IMR-90 (cell line): Measurements from ENCODE around the gene SCN10A. TPM values are rescaled to one million over a fixed set of nuclear protein-coding genes. Genes with fewer than 3 reads are reported as not detected.

Experiments
- ATAC-seq: fragments of 200-7000 bp; cut with Tn5 transposase; 2 replicates; pipeline ENCODE4 v1.9.1; 2020; ENCODE audit warnings: low read depth, mild to moderate bottlenecking, moderate library complexity
- BruUV-seq: library from RNA; stranded (reverse); fragments of 400-500 nt; replicated peaks from 2 replicates; lab custom pipeline; 2021; lab: Mats Ljungman, UMichigan
- CTCF ChIA-PET: fragments of 300-600 bp; formaldehyde crosslinking; extraction: SDS; loops from one replicate; lab custom pipeline; 2021; ENCODE audit warnings: antibody characterized with exemption; lab: Yijun Ruan, JAX
- POLR2A ChIA-PET: fragments of 300-600 bp; sonication (Branson Sonifier 250); formaldehyde crosslinking; loops from one replicate; lab custom pipeline; 2022; ENCODE audit warnings: antibody characterized with exemption; ENCODE audit not compliant: unreplicated experiment; lab: Charles Lee
- DNase-seq: peaks from one replicate; pipeline ENCODE4 v3.0.0; 2013
- H2AFZ ChIP-seq: replicated peaks from 2 replicates; pipeline ENCODE3; 2013; ENCODE audit warnings: low read length, mild to moderate bottlenecking; ENCODE audit not compliant: poor library complexity
- H2AK5ac ChIP-seq: 2 replicates; pipeline ENCODE4 v1.6.1; 2013; ENCODE audit warnings: low read depth, low read length, inconsistent platforms
- H2AK9ac ChIP-seq: replicated peaks from 2 replicates; pipeline ENCODE3; 2013; ENCODE audit warnings: mild to moderate bottlenecking, low read depth, low read length, moderate library complexity; ENCODE audit not compliant: poor library complexity
- H2BK120ac ChIP-seq: 2 replicates; pipeline ENCODE4 v1.6.1; 2013; ENCODE audit warnings: low read depth, low read length, inconsistent platforms
- H2BK15ac ChIP-seq: 3 replicates; pipeline ENCODE4 v1.6.1; 2013; ENCODE audit warnings: low read depth, low read length, inconsistent platforms
- H2BK20ac ChIP-seq: 2 replicates; pipeline ENCODE4 v1.6.1; 2013; ENCODE audit warnings: low read depth, mild to moderate bottlenecking, inconsistent platforms, low read length, moderate library complexity
- H2BK5ac ChIP-seq: 2 replicates; pipeline ENCODE4 v1.6.1; 2013; ENCODE audit warnings: mild to moderate bottlenecking, low read depth, low read length, inconsistent platforms; ENCODE audit not compliant: poor library complexity, severe bottlenecking
- H3K14ac ChIP-seq: replicated peaks from 2 replicates; pipeline ENCODE4 v1.6.1; 2013; ENCODE audit warnings: low read depth, low read length, inconsistent platforms
- H3K18ac ChIP-seq: 2 replicates; pipeline ENCODE4 v1.6.1; 2013; ENCODE audit warnings: low read depth, low read length, control low read depth
- H3K23ac ChIP-seq: 2 replicates; pipeline ENCODE4 v1.6.1; 2013; ENCODE audit warnings: low read depth, low read length, inconsistent platforms
- H3K27ac ChIP-seq: 2 replicates; pipeline ENCODE4 v1.5.1; 2013; ENCODE audit warnings: mild to moderate bottlenecking, control low read depth, low read length; ENCODE audit not compliant: insufficient read depth
- H3K27me3 ChIP-seq: 2 replicates; pipeline ENCODE4 v1.6.1; 2013; ENCODE audit warnings: low read length; ENCODE audit not compliant: control insufficient read depth, insufficient read depth
- H3K36me3 ChIP-seq: 2 replicates; pipeline ENCODE4 v1.6.1; 2013; ENCODE audit warnings: low read length, mixed read lengths; ENCODE audit not compliant: control insufficient read depth, insufficient read depth
- H3K4ac ChIP-seq: 2 replicates; pipeline ENCODE4 v1.6.1; 2013; ENCODE audit warnings: low read depth, low read length, inconsistent platforms
- H3K4me1 ChIP-seq: 2 replicates; pipeline ENCODE4 v1.6.1; 2013; ENCODE audit warnings: low read length, mixed read lengths; ENCODE audit not compliant: control insufficient read depth, insufficient read depth
- H3K4me2 ChIP-seq: 2 replicates; pipeline ENCODE4 v1.6.1; 2013; ENCODE audit warnings: low read depth, mild to moderate bottlenecking, control low read depth, low read length, moderate library complexity
- H3K4me3 ChIP-seq: 2 replicates; pipeline ENCODE4 v1.5.1; 2013; ENCODE audit warnings: low read depth, mild to moderate bottlenecking, control low read depth, low read length, moderate library complexity; ENCODE audit not compliant: insufficient read depth
- H3K56ac ChIP-seq: 2 replicates; pipeline ENCODE4 v1.6.1; 2013; ENCODE audit warnings: low read length, inconsistent platforms; ENCODE audit not compliant: insufficient read depth; ENCODE audit errors: extremely low read depth
- H3K79me1 ChIP-seq, 2 experiments: 2 replicates each; pipeline ENCODE4 v1.6.1; 2013; ENCODE audit warnings: low read length in 2 of 2, inconsistent platforms in 1 of 2, low read depth in 1 of 2
- H3K9ac ChIP-seq: 2 replicates; pipeline ENCODE4 v1.6.1; 2013; ENCODE audit warnings: low read depth, low read length, control low read depth
- H3K9me1 ChIP-seq: 2 replicates; pipeline ENCODE4 v1.6.1; 2013; ENCODE audit warnings: low read length, inconsistent platforms; ENCODE audit not compliant: insufficient read depth
- H3K9me3 ChIP-seq: 2 replicates; pipeline ENCODE4 v1.6.1; 2013; ENCODE audit warnings: low read length; ENCODE audit not compliant: control insufficient read depth, insufficient read depth
- H4K20me1 ChIP-seq: 2 replicates; pipeline ENCODE4 v1.6.1; 2013; ENCODE audit warnings: low read length, inconsistent platforms; ENCODE audit not compliant: insufficient read depth
- H4K5ac ChIP-seq: 2 replicates; pipeline ENCODE4 v1.6.1; 2013; ENCODE audit warnings: mild to moderate bottlenecking, low read depth, low read length, control low read depth
- H4K8ac ChIP-seq, 2 experiments: 2 replicates each; pipeline ENCODE4 v1.6.1; 2013; ENCODE audit warnings: low read depth in 2 of 2, low read length in 2 of 2, control low read depth in 1 of 2, inconsistent platforms in 1 of 2
- H4K91ac ChIP-seq: 2 replicates; pipeline ENCODE4 v1.6.1; 2013; ENCODE audit warnings: low read depth, low read length, inconsistent platforms; ENCODE audit not compliant: insufficient read depth
- BHLHE40 ChIP-seq: fragments of 150-350 bp; IDR thresholded peaks from 2 replicates; pipeline ENCODE4 v1.6.1; 2016; ENCODE audit warnings: mild to moderate bottlenecking, low read depth, low read length
- CEBPB ChIP-seq: IDR thresholded peaks from 2 replicates; pipeline ENCODE4 v1.6.1; 2012; ENCODE audit warnings: low read depth, low read length, improper control_type of control experiment
- CHD1 ChIP-seq: IDR thresholded peaks from 2 replicates; pipeline ENCODE4 v1.6.1; 2012; ENCODE audit warnings: low read depth, low read length, improper control_type of control experiment
- ELK1 ChIP-seq: fragments of 150-350 bp; IDR thresholded peaks from 2 replicates; pipeline ENCODE4 v1.6.1; 2016; ENCODE audit warnings: low read depth, mild to moderate bottlenecking, low read length, moderate library complexity, borderline replicate concordance
- FOS ChIP-seq: fragments of 150-350 bp; IDR thresholded peaks from 2 replicates; pipeline ENCODE4 v1.6.1; 2016; ENCODE audit warnings: low read depth, low read length
- MAFK ChIP-seq: IDR thresholded peaks from 2 replicates; pipeline ENCODE4 v1.6.1; 2012; ENCODE audit warnings: low read depth, low read length, improper control_type of control experiment
- MXI1 ChIP-seq: IDR thresholded peaks from 2 replicates; pipeline ENCODE4 v1.6.1; 2012; ENCODE audit warnings: low read depth, mild to moderate bottlenecking, low read length, moderate library complexity, borderline replicate concordance
- NFE2L2 ChIP-seq: fragments of 150-350 bp; IDR thresholded peaks from 2 replicates; pipeline ENCODE4 v1.6.1; 2016; ENCODE audit warnings: low read depth, mild to moderate bottlenecking, low read length
- POLR2A ChIP-seq: IDR thresholded peaks from 2 replicates; pipeline ENCODE4 v1.6.1; 2012; ENCODE audit warnings: mild to moderate bottlenecking, low read depth, low read length
- RAD21 ChIP-seq: IDR thresholded peaks from 2 replicates; pipeline ENCODE4 v1.6.1; 2012; ENCODE audit warnings: low read length, improper control_type of control experiment
- RCOR1 ChIP-seq: IDR thresholded peaks from 2 replicates; pipeline ENCODE4 v1.6.1; 2012; ENCODE audit warnings: mild to moderate bottlenecking, low read length, improper control_type of control experiment; ENCODE audit not compliant: insufficient replicate concordance
- RFX5 ChIP-seq: IDR thresholded peaks from 2 replicates; pipeline ENCODE4 v1.8.0; 2012; ENCODE audit warnings: low read depth, mild to moderate bottlenecking, low read length, moderate library complexity
- SMC3 ChIP-seq: fragments of 150-350 bp; IDR thresholded peaks from 2 replicates; pipeline ENCODE4 v1.6.1; 2016; ENCODE audit warnings: low read depth, mild to moderate bottlenecking, antibody characterized with exemption, low read length, moderate library complexity
- USF2 ChIP-seq: fragments of 150-350 bp; IDR thresholded peaks from 2 replicates; pipeline ENCODE4 v1.6.1; 2017; ENCODE audit warnings: mild to moderate bottlenecking, antibody characterized with exemption, low read length, low read depth
- WGBS, 2 experiments: methylation state at CpG; one replicate each; pipeline versions ENCODE4 v1.1.5 to v1.1.7; 2013; ENCODE audit warnings: missing lambda C conversion rate in 2 of 2; ENCODE audit not compliant: insufficient read length in 1 of 2; ENCODE audit errors: extremely low coverage in 2 of 2; 5-methylcytosine and 5-hydroxymethylcytosine counted together
- dilution Hi-C: fragments of 300-500 bp; cut with HindIII; formaldehyde crosslinking; loops from one replicate; pipeline ENCODE4 v1.14.3; 2018; ENCODE audit warnings: low sequenced_read_pairs; ENCODE audit not compliant: unreplicated experiment
- in situ Hi-C: fragments of 300-500 bp; cut with MboI; formaldehyde crosslinking; loops from 3 replicates; pipeline ENCODE4 v1.14.3; 2019; ENCODE audit warnings: low sequenced_read_pairs, inconsistent platforms, mixed read lengths
- intact Hi-C: fragments of 100-400 bp; cut with micrococcal nuclease; formaldehyde crosslinking; loops from 2 replicates; pipeline ENCODE4 v1.10.0; 2022
- polyA plus RNA-seq, 3 experiments: library from polyadenylated mRNA; depleted of rRNA; stranded (reverse); fragments of >200 nt; gene quantifications; 2 replicates each; pipeline ENCODE4 v1.2.3, GENCODE V29; 2012; ENCODE audit warnings: low replicate concordance in 1 of 3
- total RNA-seq: library from RNA; depleted of rRNA; stranded (reverse); fragments of >200 nt; gene quantifications from 2 replicates; pipeline ENCODE4 v1.2.3, GENCODE V29; 2012

Gene SCN10A
- total and polyA plus RNA-seq, 2 of the 4 experiments (the other 2 are of a cell fraction) = not detected

- no peak for TF ChIP-seq ELK1
Observed at GRCh38 chr3:38722781-38723568, 93.0 kb downstream of the SCN10A start (continued).

- Histone ChIP-seq H3K9me3 (no peaks in the 10 kb centered on the region), H4K8ac (peak overlapping the region in 1 of 2 experiments; percentile 0; a peak in 1 of 4 replicates), H2BK120ac (peak overlapping the region; percentile 99), H2AK9ac (no peak overlapping the region), H3K4me3 (no peak overlapping the region), H3K56ac (no peak overlapping the region), H2BK5ac (no peak overlapping the region), H4K91ac (peak overlapping the region; percentile 58; the same call in 1 of the 2 replicates), H3K4me1 (peaks cover 25% of the 10 kb centered on the region), H2AFZ (no peak overlapping the region), H3K4me2 (no peak overlapping the region), H2BK15ac (peak overlapping the region; percentile 68; the same call in 1 of the 3 replicates), H3K9me1 (peaks cover 27% of the 10 kb centered on the region), H3K27me3 (no peaks in the 10 kb centered on the region), H3K18ac (no peak overlapping the region; the same call in 1 of the 2 replicates), H2AK5ac (peak overlapping the region; percentile 5; the same call in 1 of the 2 replicates), H3K9ac (no peak overlapping the region), H4K20me1 (no peaks in the 10 kb centered on the region), H3K14ac (peak overlapping the region; percentile 50; the same call in 1 of the 2 replicates), H3K27ac (no peak overlapping the region), H3K23ac (no peak overlapping the region), H3K79me1 (no peaks in the 10 kb centered on the region), H4K5ac (no peak overlapping the region), H3K36me3 (no peaks in the 10 kb centered on the region), H2BK20ac (peak overlapping the region; percentile 99), H3K4ac (peak overlapping the region; percentile 33)
- dilution Hi-C loops = no loop called here
- WGBS, 2 experiments = no CpG with 5 or more reads among the region's 5 CpGs
- intact Hi-C loops = no loop called here
- ChIA-PET CTCF (no interaction called here), POLR2A (no interaction called here)
- BruUV-seq = no TSS peak
- DNase-seq (no peak), ATAC-seq (no peak)
- in situ Hi-C loops = no loop called here
- TF ChIP-seq CHD1 = no peak
- TF ChIP-seq RAD21 = no peak
- no peak for TF ChIP-seq MXI1
- TF ChIP-seq RCOR1 = no peak
- no peak for TF ChIP-seq CEBPB
- no peak for TF ChIP-seq RFX5
- no peak for TF ChIP-seq SMC3
- no peak for TF ChIP-seq POLR2A
- no peak for TF ChIP-seq BHLHE40
- no peak for TF ChIP-seq MAFK
- TF ChIP-seq NFE2L2 = no peak
- no peak for TF ChIP-seq FOS
- no peak for TF ChIP-seq USF2
Observed at GRCh38 chr3:38721207-38721772, 94.7 kb downstream of the SCN10A start.
